ENCODE measurements around the gene PRXL2B. TPM values are rescaled to one million over a fixed set of nuclear protein-coding genes. Genes with fewer than 3 reads are reported as not detected.

PRXL2B gene
- polyA plus RNA-seq, 4 donors = 28.9 to 126 (median 47.2) TPM

DNA sequence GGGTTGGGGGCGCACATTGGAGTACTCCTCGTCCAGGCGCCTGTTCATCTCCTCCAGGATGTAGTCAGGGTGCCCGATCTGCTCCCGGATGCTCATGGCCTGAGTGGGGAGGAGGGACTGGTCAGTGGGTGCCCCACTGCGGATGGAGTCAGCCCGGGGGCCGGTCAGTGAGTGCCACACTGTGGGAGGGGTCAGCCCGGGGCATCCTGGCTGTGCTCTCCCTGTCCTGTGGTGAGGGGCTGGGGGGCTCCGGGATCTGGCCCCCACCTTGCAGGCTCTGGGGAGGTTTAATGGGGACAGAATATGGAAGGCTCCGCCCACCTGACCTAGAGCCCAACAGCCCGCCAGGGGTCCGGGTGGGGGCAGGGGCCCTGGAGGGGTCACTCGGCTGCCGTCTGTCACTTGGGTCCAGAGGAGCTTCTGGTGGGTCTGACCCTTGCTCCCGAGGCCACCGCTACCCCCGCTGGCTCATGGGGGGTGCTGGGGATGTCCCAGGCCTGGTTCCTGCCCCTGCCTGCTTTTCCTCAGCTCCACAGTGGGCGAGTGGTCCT, 8.8 kb downstream of the PRXL2B start:
- no peak for DNase-seq
- Histone ChIP-seq H3K4me3 (ENCODE audit: low read depth in 1 of 3, low read length in 3 of 3) (no peak overlapping the region), H3K4me1 (ENCODE audit: control insufficient read depth in 3 of 3, insufficient read depth in 2 of 3, low read depth in 1 of 3, low read length in 2 of 3) (peaks cover 0 to 5% (median 0%) of the 10 kb centered on the region in 3 donors), H3K36me3 (ENCODE audit: control insufficient read depth in 3 of 3, insufficient read depth in 2 of 3, low read depth in 1 of 3, low read length in 3 of 3) (peaks cover 0 to 6% (median 0%) of the 10 kb centered on the region in 3 donors), H3K27me3 (ENCODE audit: control insufficient read depth in 3 of 3, insufficient read depth in 3 of 3, low read length in 3 of 3) (no peaks in the 10 kb centered on the region), H3K9me3 (ENCODE audit: control insufficient read depth in 2 of 2, insufficient read depth in 1 of 2, low read depth in 1 of 2, low read length in 1 of 2) (no peaks in the 10 kb centered on the region), H3K27ac (ENCODE audit: low read depth in 1 of 3, low read length in 2 of 3) (no peak overlapping the region)
- FAIRE-seq = no peak
- WGBS, 3 donors = 61 to 80% (median 72%) methylated on average over 14 to 19 of the region's 19 CpGs

DNA sequence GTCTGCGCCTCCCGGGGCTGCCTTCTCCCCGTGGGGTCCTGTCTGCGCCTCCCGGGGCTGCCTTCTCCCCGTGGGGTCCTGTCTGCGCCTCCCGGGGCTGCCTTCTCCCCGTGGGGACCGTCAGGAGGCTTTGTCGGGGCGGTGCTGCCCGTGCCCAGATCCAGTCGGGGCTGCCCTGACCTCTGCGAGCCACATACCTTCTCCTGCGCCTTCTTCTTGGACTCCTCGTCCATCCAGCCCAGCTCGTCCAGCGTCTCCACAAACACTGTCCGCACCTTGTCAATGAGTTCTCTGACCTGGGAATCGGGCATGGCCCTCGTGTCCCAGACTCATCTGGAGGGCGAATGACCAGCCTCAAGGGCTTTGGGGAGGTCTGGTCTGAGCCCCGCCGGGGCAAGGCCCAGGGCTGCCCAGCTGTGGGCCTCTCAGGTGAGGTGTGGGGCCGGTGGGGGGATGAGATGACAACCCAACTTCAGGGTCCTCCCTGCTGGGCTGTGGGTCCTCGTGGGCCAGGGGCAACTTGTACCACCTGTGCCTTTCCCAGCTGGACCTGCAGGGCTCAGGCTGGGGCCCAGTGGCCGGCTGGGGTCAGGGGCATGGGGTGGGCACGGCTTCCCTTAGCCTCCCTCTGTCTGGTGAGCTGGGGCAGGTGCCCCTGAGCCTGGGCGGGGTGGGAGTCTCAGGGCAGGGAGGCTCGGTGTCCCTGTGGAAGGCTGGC, 9.4 kb downstream of the PRXL2B start:
- H3K9me3 ChIP-seq (ENCODE audit: control insufficient read depth in 2 of 2, insufficient read depth in 1 of 2, low read depth in 1 of 2, low read length in 1 of 2) = no peaks in the 10 kb centered on the region
- H3K27ac ChIP-seq (ENCODE audit: low read depth in 1 of 3, low read length in 2 of 3) = no peak overlapping the region
- peaks cover 0 to 5% (median 0%) of the 10 kb centered on the region in 3 donors for H3K4me1 ChIP-seq (ENCODE audit: control insufficient read depth in 3 of 3, insufficient read depth in 2 of 3, low read depth in 1 of 3, low read length in 2 of 3)
- no peak overlapping the region for H3K4me3 ChIP-seq (ENCODE audit: low read depth in 1 of 3, low read length in 3 of 3)
- no peaks in the 10 kb centered on the region for H3K27me3 ChIP-seq (ENCODE audit: control insufficient read depth in 3 of 3, insufficient read depth in 3 of 3, low read length in 3 of 3)
- FAIRE-seq (no peak), DNase-seq (no peak)
- H3K36me3 ChIP-seq (ENCODE audit: control insufficient read depth in 3 of 3, insufficient read depth in 2 of 3, low read depth in 1 of 3, low read length in 3 of 3) = no peaks in the 10 kb centered on the region
- WGBS, 3 donors = 84 to 87% (median 84%) methylated on average over 26 to 31 of the region's 31 CpGs

DNA sequence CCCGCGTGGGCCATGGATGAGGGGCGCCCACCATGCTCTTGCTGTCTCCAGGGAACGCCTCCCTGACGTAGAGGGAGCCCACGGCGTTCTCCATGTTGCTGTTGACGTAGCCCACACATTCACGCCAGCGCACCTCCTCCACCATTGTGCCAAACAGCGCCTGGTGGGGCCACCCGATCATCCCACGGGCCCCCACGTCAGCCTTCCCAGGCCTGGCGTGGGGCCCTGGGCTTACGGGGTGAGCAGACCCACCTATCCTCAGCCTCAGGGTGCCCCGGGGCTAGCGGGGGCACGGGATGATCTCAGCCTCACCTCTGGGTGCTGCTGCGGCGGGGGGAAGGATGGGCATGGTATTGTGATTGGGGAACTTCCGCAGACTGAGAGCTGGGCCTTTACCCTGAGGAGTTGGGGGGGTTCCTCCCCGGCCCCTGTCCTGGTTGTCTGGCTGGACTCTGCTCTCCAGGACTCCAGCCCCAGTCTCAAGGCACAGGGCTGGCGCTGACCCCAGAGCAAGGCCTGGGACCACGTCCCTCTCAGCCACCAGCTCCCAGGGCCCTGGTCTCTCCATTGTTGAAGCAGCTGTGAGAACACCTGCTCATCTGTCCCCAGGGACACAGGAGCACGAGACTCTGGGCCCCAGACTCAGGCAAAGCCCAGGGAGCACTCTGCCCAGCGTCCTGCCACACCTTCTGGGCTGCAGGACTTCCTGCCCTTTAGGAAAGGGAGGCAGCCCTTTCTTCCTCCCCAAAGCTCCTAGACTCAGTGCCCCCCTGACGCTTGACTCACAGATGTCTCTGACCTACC, 10.2 kb downstream of the PRXL2B start:
- FAIRE-seq = no peak
- no peaks in the 10 kb centered on the region for H3K27me3 ChIP-seq (ENCODE audit: control insufficient read depth in 3 of 3, insufficient read depth in 3 of 3, low read length in 3 of 3)
- H3K4me1 ChIP-seq (ENCODE audit: control insufficient read depth in 3 of 3, insufficient read depth in 2 of 3, low read depth in 1 of 3, low read length in 2 of 3) = peaks cover 0 to 5% (median 0%) of the 10 kb centered on the region in 3 donors
- 76 to 87% (median 81%) methylated on average over 24 to 28 of the region's 28 CpGs for WGBS, 3 donors
- H3K27ac ChIP-seq (ENCODE audit: low read depth in 1 of 3, low read length in 2 of 3) = no peak overlapping the region
- DNase-seq = no peak
- no peaks in the 10 kb centered on the region for H3K9me3 ChIP-seq (ENCODE audit: control insufficient read depth in 2 of 2, insufficient read depth in 1 of 2, low read depth in 1 of 2, low read length in 1 of 2)
- H3K36me3 ChIP-seq (ENCODE audit: control insufficient read depth in 3 of 3, insufficient read depth in 2 of 3, low read depth in 1 of 3, low read length in 3 of 3) = no peaks in the 10 kb centered on the region
- H3K4me3 ChIP-seq (ENCODE audit: low read depth in 1 of 3, low read length in 3 of 3) = no peak overlapping the region

DNA sequence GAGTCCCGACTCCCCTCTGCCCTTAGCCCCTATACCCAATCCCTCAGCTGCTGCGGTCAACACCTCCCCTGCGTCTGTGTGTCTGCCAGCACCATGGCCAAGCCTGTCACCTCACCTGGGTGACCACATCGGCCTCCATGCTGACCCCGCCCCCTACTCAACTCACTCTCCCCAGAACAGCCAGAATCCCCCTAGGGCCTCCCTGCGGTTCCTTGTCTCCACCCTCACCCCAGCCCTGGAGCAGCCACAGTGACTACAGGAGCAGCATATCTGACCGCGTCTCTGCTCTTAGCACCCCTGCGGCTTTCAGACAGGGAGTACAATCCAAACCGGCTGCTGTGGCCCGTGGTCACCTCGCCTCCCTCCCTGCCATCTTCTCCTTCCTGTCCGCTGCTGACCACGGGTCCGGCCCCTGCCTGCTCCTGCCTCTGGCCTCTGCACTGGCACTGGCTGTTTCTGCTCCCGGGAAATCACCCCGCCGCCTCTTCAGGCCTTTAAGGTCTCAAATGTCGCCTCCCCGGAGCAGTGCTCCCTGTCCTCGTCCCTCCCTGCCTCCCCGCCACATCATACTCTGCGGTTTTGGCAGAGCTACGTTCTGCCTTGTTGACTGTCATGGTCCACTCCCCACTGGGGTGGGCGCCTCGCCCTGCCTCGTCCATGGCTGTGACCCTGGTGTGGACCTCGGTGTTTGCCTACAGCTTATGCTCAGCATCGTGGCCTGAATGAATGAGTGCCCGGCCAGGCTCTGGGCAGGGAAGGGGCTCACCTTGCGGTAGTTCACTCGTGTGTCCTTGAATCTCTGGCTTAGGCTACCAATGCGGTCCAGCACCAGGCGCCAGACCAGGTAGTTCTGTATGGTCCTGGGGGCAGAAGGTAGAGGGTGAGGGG, 11.1 kb downstream of the PRXL2B start:
- 76 to 80% (median 79%) methylated on average over 34 of the region's 34 CpGs for WGBS, 3 donors
- no peaks in the 10 kb centered on the region for H3K9me3 ChIP-seq (ENCODE audit: control insufficient read depth in 2 of 2, insufficient read depth in 1 of 2, low read depth in 1 of 2, low read length in 1 of 2)
- H3K27me3 ChIP-seq (ENCODE audit: control insufficient read depth in 3 of 3, insufficient read depth in 3 of 3, low read length in 3 of 3) = no peaks in the 10 kb centered on the region
- no peak overlapping the region for H3K4me3 ChIP-seq (ENCODE audit: low read depth in 1 of 3, low read length in 3 of 3)
- FAIRE-seq (no peak), DNase-seq (no peak)
- peaks cover 0 to 5% (median 0%) of the 10 kb centered on the region in 3 donors for H3K4me1 ChIP-seq (ENCODE audit: control insufficient read depth in 3 of 3, insufficient read depth in 2 of 3, low read depth in 1 of 3, low read length in 2 of 3)
- H3K27ac ChIP-seq (ENCODE audit: low read depth in 1 of 3, low read length in 2 of 3) = no peak overlapping the region
- no peaks in the 10 kb centered on the region for H3K36me3 ChIP-seq (ENCODE audit: control insufficient read depth in 3 of 3, insufficient read depth in 2 of 3, low read depth in 1 of 3, low read length in 3 of 3)

DNA sequence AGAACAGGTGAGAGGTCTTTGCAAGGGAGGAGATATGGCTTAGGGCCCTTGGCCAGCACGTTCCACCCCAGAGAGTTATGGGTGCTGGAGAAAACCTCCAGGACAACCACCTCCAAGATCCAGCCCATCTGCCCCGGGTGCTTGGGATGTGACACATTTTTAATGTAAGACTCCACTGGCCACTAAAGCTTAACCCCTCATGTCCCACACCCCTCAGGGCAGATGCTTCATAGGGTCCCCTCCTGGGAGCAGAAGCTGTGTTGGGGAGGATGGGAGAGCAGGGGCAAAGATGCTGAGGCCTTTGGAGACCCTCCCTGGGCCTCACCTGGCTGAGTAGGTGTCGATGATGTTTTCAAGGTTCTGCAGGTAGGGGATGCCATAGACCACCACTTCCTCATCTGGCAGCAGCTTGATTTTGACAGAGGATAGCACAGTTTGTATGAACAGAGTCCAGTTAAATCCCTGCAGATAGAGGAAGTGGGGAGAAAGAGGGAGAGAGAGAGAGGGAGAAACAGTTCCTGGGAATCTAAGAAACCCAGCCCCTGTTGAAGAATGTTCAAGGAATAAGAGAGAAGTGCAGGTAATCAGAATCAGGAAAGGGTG, 11.9 kb downstream of the PRXL2B start:
- 56 to 78% (median 74%) methylated on average over 3 of the region's 3 CpGs for WGBS, 3 donors
- Histone ChIP-seq H3K4me1 (ENCODE audit: control insufficient read depth in 3 of 3, insufficient read depth in 2 of 3, low read depth in 1 of 3, low read length in 2 of 3) (peaks cover 0 to 5% (median 0%) of the 10 kb centered on the region in 3 donors), H3K27ac (ENCODE audit: low read depth in 1 of 3, low read length in 2 of 3) (no peak overlapping the region), H3K27me3 (ENCODE audit: control insufficient read depth in 3 of 3, insufficient read depth in 3 of 3, low read length in 3 of 3) (no peaks in the 10 kb centered on the region), H3K9me3 (ENCODE audit: control insufficient read depth in 2 of 2, insufficient read depth in 1 of 2, low read depth in 1 of 2, low read length in 1 of 2) (no peaks in the 10 kb centered on the region), H3K36me3 (ENCODE audit: control insufficient read depth in 3 of 3, insufficient read depth in 2 of 3, low read depth in 1 of 3, low read length in 3 of 3) (no peaks in the 10 kb centered on the region), H3K4me3 (ENCODE audit: low read depth in 1 of 3, low read length in 3 of 3) (no peak overlapping the region)
- DNase-seq (no peak), FAIRE-seq (no peak)

DNA sequence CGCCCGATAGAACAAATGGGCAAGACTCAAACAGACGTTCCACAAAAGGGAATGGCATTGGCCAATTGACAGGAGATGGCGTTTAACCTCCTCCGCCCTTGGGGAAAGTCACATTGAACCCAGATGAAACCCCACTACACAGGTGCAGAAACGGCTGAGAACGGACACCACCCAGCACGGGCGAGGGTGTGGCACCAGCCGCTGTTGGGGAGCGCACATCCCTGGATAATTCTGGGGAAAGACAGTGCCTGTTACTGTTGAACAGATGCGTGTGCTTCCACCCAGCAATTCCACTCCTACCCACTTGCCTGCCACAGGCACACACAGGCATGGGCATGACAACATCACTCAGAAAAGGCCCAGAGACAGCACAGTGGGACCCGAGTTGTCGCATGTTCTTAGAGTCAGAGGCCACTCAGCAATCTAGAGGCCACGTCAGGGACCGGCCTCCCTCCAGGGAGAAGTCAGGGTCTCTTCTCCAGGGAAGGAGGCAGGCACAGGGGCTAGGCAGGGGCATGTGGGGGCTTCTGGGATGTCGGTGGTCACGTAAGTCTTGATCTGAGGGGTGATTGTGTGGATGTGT, 15.2 kb downstream of the PRXL2B start:
- WGBS, 3 donors = 83 to 90% (median 87%) methylated on average over 18 of the region's 18 CpGs
- no peaks in the 10 kb centered on the region for H3K27me3 ChIP-seq (ENCODE audit: control insufficient read depth in 3 of 3, insufficient read depth in 3 of 3, low read length in 3 of 3)
- no peaks in the 10 kb centered on the region for H3K9me3 ChIP-seq (ENCODE audit: control insufficient read depth in 2 of 2, insufficient read depth in 1 of 2, low read depth in 1 of 2, low read length in 1 of 2)
- DNase-seq (no peak), FAIRE-seq (no peak)
- H3K36me3 ChIP-seq (ENCODE audit: control insufficient read depth in 3 of 3, insufficient read depth in 2 of 3, low read depth in 1 of 3, low read length in 3 of 3) = no peaks in the 10 kb centered on the region
- H3K4me3 ChIP-seq (ENCODE audit: low read depth in 1 of 3, low read length in 3 of 3) = no peak overlapping the region
- no peak overlapping the region for H3K27ac ChIP-seq (ENCODE audit: low read depth in 1 of 3, low read length in 2 of 3)
- peaks cover 0 to 4% (median 0%) of the 10 kb centered on the region in 3 donors for H3K4me1 ChIP-seq (ENCODE audit: control insufficient read depth in 3 of 3, insufficient read depth in 2 of 3, low read depth in 1 of 3, low read length in 2 of 3)

DNA sequence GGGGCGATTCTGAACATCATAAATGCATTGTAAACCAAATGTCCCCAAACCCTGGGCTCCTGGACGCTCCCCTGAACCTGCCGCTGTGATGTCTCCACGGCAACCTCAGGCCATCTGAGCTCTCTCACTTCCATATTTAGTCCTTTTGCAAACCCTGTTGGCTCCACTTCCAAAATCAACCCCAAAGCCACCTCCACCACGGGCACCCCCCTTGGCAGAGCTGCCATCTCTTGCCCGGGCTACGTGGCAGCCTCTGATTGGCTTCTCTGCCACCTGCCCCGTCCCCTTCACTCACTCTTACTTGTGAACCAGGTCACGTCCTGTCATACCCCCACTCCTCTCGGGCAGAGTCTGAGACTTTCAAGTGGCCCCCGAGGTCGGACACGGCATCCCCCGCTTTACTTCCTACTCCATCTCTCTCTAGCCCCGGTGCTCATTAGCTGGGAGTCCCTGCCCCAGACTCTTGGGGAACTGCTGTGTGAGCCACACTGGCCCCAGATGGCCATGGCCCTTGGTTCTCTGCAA, 15.8 kb downstream of the PRXL2B start:
- no peak for FAIRE-seq
- 78 to 79% (median 78%) methylated on average over 15 of the region's 15 CpGs for WGBS, 3 donors
- H3K27me3 ChIP-seq (ENCODE audit: control insufficient read depth in 3 of 3, insufficient read depth in 3 of 3, low read length in 3 of 3) = no peaks in the 10 kb centered on the region
- no peak overlapping the region for H3K27ac ChIP-seq (ENCODE audit: low read depth in 1 of 3, low read length in 2 of 3)
- H3K4me1 ChIP-seq (ENCODE audit: control insufficient read depth in 3 of 3, insufficient read depth in 2 of 3, low read depth in 1 of 3, low read length in 2 of 3) = no peaks in the 10 kb centered on the region
- no peak overlapping the region for H3K4me3 ChIP-seq (ENCODE audit: low read depth in 1 of 3, low read length in 3 of 3)
- H3K36me3 ChIP-seq (ENCODE audit: control insufficient read depth in 3 of 3, insufficient read depth in 2 of 3, low read depth in 1 of 3, low read length in 3 of 3) = no peaks in the 10 kb centered on the region
- no peaks in the 10 kb centered on the region for H3K9me3 ChIP-seq (ENCODE audit: control insufficient read depth in 2 of 2, insufficient read depth in 1 of 2, low read depth in 1 of 2, low read length in 1 of 2)
- DNase-seq = no peak

All from small intestine (tissue), 7 donors.